ENCODE results near the gene CCSER1. TPM values are rescaled to one million over a fixed set of nuclear protein-coding genes. Genes with fewer than 3 reads are reported as not detected.

The CCSER1 gene
- total RNA-seq, 4 donors from 2014 or later, result 13.3 to 54.6 (median 34.0) TPM

DNA sequence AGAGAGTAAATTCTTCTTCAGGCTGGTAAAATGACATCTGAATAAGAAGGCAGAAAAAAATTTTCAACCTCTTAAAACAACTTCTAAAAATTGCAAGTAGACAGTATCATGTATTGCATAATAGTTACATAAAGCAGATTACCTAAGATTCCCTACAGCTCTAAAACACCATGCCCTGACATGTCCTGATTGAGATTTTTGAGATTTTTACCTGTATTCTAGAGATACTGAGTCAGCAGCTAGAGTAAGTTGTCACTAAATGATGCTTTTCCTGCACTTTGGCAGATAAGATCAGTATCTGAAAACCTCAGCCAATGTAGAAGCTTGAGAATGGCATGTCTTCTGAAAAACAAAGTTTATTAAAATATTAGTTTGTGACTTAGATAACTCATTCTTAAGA is 713.6 kb downstream of the CCSER1 start:
- H3K4me3 ChIP-seq, result no peak overlapping the region
- no peak for DNase-seq
- no peaks in the 10 kb centered on the region for H3K4me1 ChIP-seq
- H3K27me3 ChIP-seq, result no peaks in the 10 kb centered on the region
- no peak for TF ChIP-seq EP300 (IDR thresholded peaks at IDR 0.05; ENCODE audit: low read depth)
- TF ChIP-seq POLR2AphosphoS5 (IDR thresholded peaks at IDR 0.05), result no peak
- TF ChIP-seq POLR2A (IDR thresholded peaks at IDR 0.05), result no peak
- no peak for TF ChIP-seq CTCF (IDR thresholded peaks at IDR 0.05)
- H3K27ac ChIP-seq, result no peak overlapping the region
- intact Hi-C loops (cut with DNase I; ENCODE audit: low total_unique reads) (no loop called here), in situ Hi-C loops (cut with MboI; ENCODE audit: low pct_ligation_motif_present in 1 of 4, low pct_unique_long_range_greater_than_20kb in 1 of 4, low sequenced_read_pairs in 3 of 4) (no loop called here)
- H3K36me3 ChIP-seq, result no peaks in the 10 kb centered on the region
- H3K9me3 ChIP-seq, result no peaks in the 10 kb centered on the region

GRCh38 chr4:90841676-90842075 is 714.5 kb downstream of the CCSER1 start:
- H3K4me3 ChIP-seq, result no peak overlapping the region
- no peak for TF ChIP-seq POLR2AphosphoS5 (IDR thresholded peaks at IDR 0.05)
- TF ChIP-seq POLR2A (IDR thresholded peaks at IDR 0.05), result no peak
- no peak for DNase-seq
- in situ Hi-C loops (cut with MboI; ENCODE audit: low pct_ligation_motif_present in 1 of 4, low pct_unique_long_range_greater_than_20kb in 1 of 4, low sequenced_read_pairs in 3 of 4) (no loop called here), intact Hi-C loops (cut with DNase I; ENCODE audit: low total_unique reads) (no loop called here)
- H3K36me3 ChIP-seq, result no peaks in the 10 kb centered on the region
- H3K9me3 ChIP-seq, result no peaks in the 10 kb centered on the region
- 52 to 78% methylated on average over 1 of the region's 1 CpG for WGBS, 2 donors (ENCODE audit: low coverage in 1 of 2)
- H3K27me3 ChIP-seq, result no peaks in the 10 kb centered on the region
- H3K27ac ChIP-seq, result no peak overlapping the region
- no peaks in the 10 kb centered on the region for H3K4me1 ChIP-seq

GRCh38 chr4:90842960-90843359 is 715.8 kb downstream of the CCSER1 start:
- H3K27ac ChIP-seq, result no peak overlapping the region
- in situ Hi-C loops (cut with MboI; ENCODE audit: low pct_ligation_motif_present in 1 of 4, low pct_unique_long_range_greater_than_20kb in 1 of 4, low sequenced_read_pairs in 3 of 4), result no loop called here
- WGBS, 2 donors (ENCODE audit: low coverage in 1 of 2), result 38 to 50% methylated on average over 2 of the region's 2 CpGs

GRCh38 chr4:90844241-90844640 is 717.0 kb downstream of the CCSER1 start:
- no peak overlapping the region for H3K27ac ChIP-seq
- no peaks in the 10 kb centered on the region for H3K27me3 ChIP-seq
- in situ Hi-C loops (cut with MboI; ENCODE audit: low pct_ligation_motif_present in 1 of 4, low pct_unique_long_range_greater_than_20kb in 1 of 4, low sequenced_read_pairs in 3 of 4) (no loop called here), intact Hi-C loops (cut with DNase I; ENCODE audit: low total_unique reads) (no loop called here)
- DNase-seq, result no peak
- H3K36me3 ChIP-seq, result no peaks in the 10 kb centered on the region
- no peaks in the 10 kb centered on the region for H3K9me3 ChIP-seq
- H3K4me3 ChIP-seq, result no peak overlapping the region
- TF ChIP-seq POLR2AphosphoS5 (IDR thresholded peaks at IDR 0.05) (no peak), EP300 (IDR thresholded peaks at IDR 0.05; ENCODE audit: low read depth) (no peak), CTCF (IDR thresholded peaks at IDR 0.05) (no peak), POLR2A (IDR thresholded peaks at IDR 0.05) (no peak)
- H3K4me1 ChIP-seq, result no peaks in the 10 kb centered on the region

More at GRCh38 chr4:90842960-90843359, 715.8 kb downstream of the CCSER1 start:
- Histone ChIP-seq H3K36me3 (no peaks in the 10 kb centered on the region), H3K4me3 (no peak overlapping the region), H3K9me3 (no peaks in the 10 kb centered on the region), H3K4me1 (no peaks in the 10 kb centered on the region), H3K27me3 (no peaks in the 10 kb centered on the region)
- no peak for DNase-seq
- no peak for TF ChIP-seq POLR2A (IDR thresholded peaks at IDR 0.05)
- no peak for TF ChIP-seq CTCF (IDR thresholded peaks at IDR 0.05)
- TF ChIP-seq POLR2AphosphoS5 (IDR thresholded peaks at IDR 0.05), result no peak
- TF ChIP-seq EP300 (IDR thresholded peaks at IDR 0.05; ENCODE audit: low read depth), result no peak
- intact Hi-C loops (cut with DNase I; ENCODE audit: low total_unique reads), result no loop called here

DNA sequence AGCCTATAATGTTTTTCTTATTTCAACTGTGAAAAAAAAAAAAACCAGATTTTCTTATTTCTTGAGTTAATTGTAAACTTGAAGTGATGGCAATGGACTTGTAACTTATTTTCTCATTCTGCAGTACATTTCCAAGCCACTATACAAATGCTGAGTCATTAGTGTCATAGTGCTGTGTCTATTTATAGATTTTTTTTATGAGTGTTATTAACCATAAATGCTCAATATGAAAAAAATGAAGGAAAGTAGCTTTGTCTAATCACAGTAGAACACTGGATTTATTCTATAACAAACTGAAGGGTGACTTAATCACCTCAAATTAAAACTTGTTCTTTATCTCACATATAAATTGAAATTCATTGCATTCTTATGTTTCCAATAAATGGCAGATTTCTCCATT is 718.6 kb downstream of the CCSER1 start:
- no peaks in the 10 kb centered on the region for H3K4me1 ChIP-seq
- H3K4me3 ChIP-seq, result no peak overlapping the region
- no peak overlapping the region for H3K27ac ChIP-seq
- no peaks in the 10 kb centered on the region for H3K9me3 ChIP-seq
- H3K27me3 ChIP-seq, result no peaks in the 10 kb centered on the region
- H3K36me3 ChIP-seq, result no peaks in the 10 kb centered on the region
- in situ Hi-C loops (cut with MboI; ENCODE audit: low pct_ligation_motif_present in 1 of 4, low pct_unique_long_range_greater_than_20kb in 1 of 4, low sequenced_read_pairs in 3 of 4) (no loop called here), intact Hi-C loops (cut with DNase I; ENCODE audit: low total_unique reads) (no loop called here)
- TF ChIP-seq CTCF (IDR thresholded peaks at IDR 0.05), result no peak
- no peak for TF ChIP-seq POLR2AphosphoS5 (IDR thresholded peaks at IDR 0.05)
- no peak for TF ChIP-seq EP300 (IDR thresholded peaks at IDR 0.05; ENCODE audit: low read depth)
- TF ChIP-seq POLR2A (IDR thresholded peaks at IDR 0.05), result no peak
- no peak for DNase-seq
